Nucleus accumbens (tissue), 56 donors: Measurements from ENCODE around the gene ANKRD13A.

Experiments
- DNase-seq, 56 donors: peaks; one replicate each; lab custom pipeline; 2025; lab: John Stamatoyannopoulos, UW

Gene ANKRD13A

GRCh38 chr12:109998904-109999648 lies at the start of gene ANKRD13A:
Gene ANKRD13A (plus strand): TSS chr12:109999430. CDS start chr12:109999689, 259 bp downstream.
- DNase-seq: peak; percentile 41 to 96 (median 86)

- DNase-seq: no peak
These were observed 48.6 kb upstream of the ANKRD13A start for GRCh38 chr12:109950625-109951024.

GRCh38 chr12:109951136-109951535 lies 48.1 kb upstream of the ANKRD13A start:
- no peak for DNase-seq

GRCh38 chr12:109951751-109952150 lies 47.5 kb upstream of the ANKRD13A start:
- peak in 1 of 56 donors; percentile 27 for DNase-seq

GRCh38 chr12:109952160-109952858 lies 46.9 kb upstream of the ANKRD13A start:
- DNase-seq: no peak

- no peak for DNase-seq
These were observed 46.4 kb upstream of the ANKRD13A start for GRCh38 chr12:109952873-109953272.

GRCh38 chr12:109953656-109954055 lies 45.6 kb upstream of the ANKRD13A start:
- DNase-seq: no peak

GRCh38 chr12:109958374-109958773 lies 40.9 kb upstream of the ANKRD13A start:
- DNase-seq: no peak

- DNase-seq: no peak
These were observed 39.7 kb upstream of the ANKRD13A start for GRCh38 chr12:109959411-109960093.

GRCh38 chr12:109961201-109961600 lies 38.0 kb upstream of the ANKRD13A start:
- DNase-seq: peak in 1 of 56 donors; percentile 7

- DNase-seq: no peak
These were observed 37.6 kb upstream of the ANKRD13A start for GRCh38 chr12:109961612-109962011.

- DNase-seq: no peak
These were observed 36.8 kb upstream of the ANKRD13A start for GRCh38 chr12:109962398-109962797.

- DNase-seq: no peak
These were observed 35.9 kb upstream of the ANKRD13A start for GRCh38 chr12:109963330-109963729.

- DNase-seq: no peak
These were observed 35.3 kb upstream of the ANKRD13A start for GRCh38 chr12:109963743-109964429.

GRCh38 chr12:109966546-109966945 lies 32.7 kb upstream of the ANKRD13A start:
- DNase-seq: no peak

GRCh38 chr12:109967383-109968031 lies 31.7 kb upstream of the ANKRD13A start:
- no peak for DNase-seq

GRCh38 chr12:109968032-109968420 lies 31.2 kb upstream of the ANKRD13A start:
- DNase-seq: no peak

GRCh38 chr12:109968801-109969200 lies 30.4 kb upstream of the ANKRD13A start:
- DNase-seq: no peak

GRCh38 chr12:109972821-109973220 lies 26.4 kb upstream of the ANKRD13A start:
- no peak for DNase-seq

GRCh38 chr12:109981311-109981710 lies 17.9 kb upstream of the ANKRD13A start:
- no peak for DNase-seq
